GM12878 (cell line): ENCODE measurements around the gene LMF1. TPM values are rescaled to one million over a fixed set of nuclear protein-coding genes. Genes with fewer than 3 reads are reported as not detected.

Experiments used
- ATAC-seq: fragments of 200-7000 bp; cut with Tn5 transposase; 3 replicates; pipeline ENCODE4 v1.9.1; 2020; ENCODE audit warnings: mild to moderate bottlenecking, moderate library complexity
- BruUV-seq: library from RNA; stranded (reverse); fragments of 400-500 nt; replicated peaks from 2 replicates; lab custom pipeline; 2021; lab: Mats Ljungman, UMichigan
- CTCF ChIA-PET: fragments of 300-600 bp; sonication (Branson Sonifier 250); formaldehyde crosslinking; extraction: SDS; loops from one replicate; lab custom pipeline; 2021; ENCODE audit warnings: inconsistent platforms; lab: Yijun Ruan, JAX
- POLR2A ChIA-PET: fragments of 350-600 bp; formaldehyde crosslinking; extraction: SDS; loops from one replicate; lab custom pipeline; 2021; ENCODE audit warnings: inconsistent platforms; lab: Charles Lee
- RAD21 ChIA-PET: fragments of 300-600 bp; sonication (Branson Sonifier 250); formaldehyde crosslinking; loops from one replicate; lab custom pipeline; 2023; ENCODE audit warnings: antibody characterized with exemption; ENCODE audit not compliant: unreplicated experiment; lab: Charles Lee
- SMC1A ChIA-PET: fragments of 300-600 bp; sonication (Branson Sonifier 250); formaldehyde crosslinking; loops from one replicate; lab custom pipeline; 2023; ENCODE audit not compliant: unreplicated experiment, uncharacterized antibody; lab: Charles Lee
- DNase-seq: peaks from one replicate; pipeline ENCODE4 v3.0.0-alpha.2; 2011; ENCODE audit warnings: low read depth, low spot score
- FAIRE-seq: peaks from 3 replicates; lab custom pipeline; 2011; peaks lifted over from hg19 to GRCh38; lab: Jason Lieb, UNC
- H2AFZ ChIP-seq: 2 replicates; pipeline ENCODE4 v1.6.0; 2011; ENCODE audit warnings: low read depth, low read length, control low read depth; ENCODE audit not compliant: control insufficient read depth
- H3K27ac ChIP-seq: 2 replicates; pipeline ENCODE4 v1.5.1; 2011; ENCODE audit warnings: control low read depth; ENCODE audit not compliant: control insufficient read depth, insufficient read depth
- H3K27me3 ChIP-seq, 2 experiments: replicated peaks in 1 of 2; 2 replicates each; pipeline versions ENCODE4 v1.6.0 to v1.6.1; 2011; ENCODE audit warnings: low read length in 1 of 2; ENCODE audit not compliant: control insufficient read depth in 2 of 2, insufficient read depth in 2 of 2
- H3K36me3 ChIP-seq, 2 experiments: 2 replicates each; pipeline ENCODE4 v1.5.1; 2011; ENCODE audit warnings: low read length in 1 of 2; ENCODE audit not compliant: control insufficient read depth in 2 of 2, insufficient read depth in 2 of 2
- H3K4me1 ChIP-seq: 2 replicates; pipeline ENCODE4 v1.6.1; 2011; ENCODE audit warnings: mild to moderate bottlenecking, low read length, moderate library complexity, mixed read lengths; ENCODE audit not compliant: control insufficient read depth, insufficient read depth
- H3K4me2 ChIP-seq: 2 replicates; pipeline ENCODE4 v1.6.0; 2011; ENCODE audit warnings: control low read depth; ENCODE audit not compliant: control insufficient read depth, insufficient read depth
- H3K4me3 ChIP-seq: fragments of 200-600 bp; sonication (generic); 2 replicates; pipeline ENCODE4 v1.5.1; 2016
- H3K79me2 ChIP-seq: 2 replicates; pipeline ENCODE4 v1.6.0; 2011; ENCODE audit warnings: low read length; ENCODE audit not compliant: control insufficient read depth, insufficient read depth
- H3K9ac ChIP-seq: 2 replicates; pipeline ENCODE4 v1.8.0; 2011; ENCODE audit warnings: low read length, control low read depth, mixed read lengths; ENCODE audit not compliant: control insufficient read depth, insufficient read depth
- H3K9me3 ChIP-seq: replicated peaks from 3 replicates; pipeline ENCODE4 v1.5.1; 2011; ENCODE audit warnings: mild to moderate bottlenecking, low read length; ENCODE audit not compliant: control insufficient read depth, insufficient read depth
- H4K20me1 ChIP-seq: 2 replicates; pipeline ENCODE4 v1.6.0; 2011; ENCODE audit not compliant: control insufficient read depth, insufficient read depth
- CBX3 ChIP-seq: fragments of 200-600 bp; sonication (generic); IDR thresholded peaks from 2 replicates; pipeline ENCODE4 v1.6.1; 2016; ENCODE audit warnings: low read depth, borderline replicate concordance
- EZH2 ChIP-seq: IDR thresholded peaks from 2 replicates; pipeline ENCODE4 v1.6.1; 2012; ENCODE audit warnings: low read depth, mild to moderate bottlenecking, control low read depth, inconsistent platforms, low read length, borderline replicate concordance; ENCODE audit not compliant: control insufficient read depth
- IKZF1 ChIP-seq: fragments of 450-650 bp; conservative IDR thresholded peaks from 2 replicates; pipeline ENCODE4 v1.6.1; 2017; ENCODE audit warnings: antibody characterized with exemption, mild to moderate bottlenecking
- NRF1 ChIP-seq: conservative IDR thresholded peaks from 2 replicates; pipeline ENCODE4 v1.6.1; 2011; ENCODE audit warnings: mild to moderate bottlenecking, low read depth, low read length, improper control_type of control experiment
- SREBF2 ChIP-seq: IDR thresholded peaks from 2 replicates; pipeline ENCODE4 v1.6.1; 2012; ENCODE audit warnings: mild to moderate bottlenecking, low read length
- WGBS: methylation state at CpG from one replicate; pipeline ENCODE4 v1.1.6; 2016; ENCODE audit warnings: low lambda C conversion rate; ENCODE audit not compliant: insufficient replicate concordance, insufficient coverage; ENCODE audit errors: missing lambda C conversion rate; 5-methylcytosine and 5-hydroxymethylcytosine counted together
- in situ Hi-C: fragments of 300-500 bp; cut with MboI; formaldehyde crosslinking; loops from 9 replicates; pipeline ENCODE4 v1.14.3; 2018; ENCODE audit warnings: mixed read lengths
- intact Hi-C: fragments of 100-400 bp; cut with micrococcal nuclease; formaldehyde crosslinking; loops from one replicate; pipeline ENCODE4 v1.14.2; 2022; ENCODE audit not compliant: unreplicated experiment
- polyA plus RNA-seq, 11 experiments: library from polyadenylated mRNA; depleted of rRNA in 4 of 11; unstranded in 6 of 11; stranded (reverse) in 5 of 11; fragments of >200 nt; fragmentation: Nextera tagmentation in 4 of 11; fragmentation: Illumina TruSeq in 1 of 11; extraction: Ambion mirVana in 4 of 11; extraction: Trizol in 1 of 11; gene quantifications; 1 replicate in 1 of 11; 2 replicates in 10 of 11; pipeline versions ENCODE4 v1.2.1 to v1.2.3, GENCODE V29; 2011 to 2016; ENCODE audit warnings: inconsistent platforms in 2 of 11, missing spikeins in 2 of 11, low read depth in 1 of 11
- total RNA-seq, 4 experiments: library from RNA; depleted of rRNA in 3 of 4; stranded (reverse); fragments of >200 nt in 3 of 4; fragmentation: Illumina TruSeq in 1 of 4; extraction: Trizol in 1 of 4; gene quantifications; 2 replicates each; pipeline versions ENCODE4 v1.2.1 to v1.2.3, GENCODE V29; 2013 to 2021
- TF ChIP-seq, protein P1 (sequence below): fragments of 450-650 bp; IDR thresholded peaks from 2 replicates; pipeline ENCODE4 v1.6.1; 2016; ENCODE audit warnings: mild to moderate bottlenecking, moderate library complexity, borderline replicate concordance
- TF ChIP-seq, protein P2 (sequence below): fragments of 450-650 bp; IDR thresholded peaks from 2 replicates; pipeline ENCODE4 v1.6.1; 2017; ENCODE audit warnings: mild to moderate bottlenecking, low read depth, inconsistent platforms; ENCODE audit not compliant: poor library complexity, severe bottlenecking
- TF ChIP-seq, protein P3 (sequence below): IDR thresholded peaks from 2 replicates; pipeline ENCODE4 v1.6.1; 2011; ENCODE audit warnings: low read depth, low read length, improper control_type of control experiment, borderline replicate concordance
- TF ChIP-seq, protein P4 (sequence below): fragments of 150-350 bp; IDR thresholded peaks from 2 replicates; pipeline ENCODE4 v1.6.1; 2014; ENCODE audit warnings: mild to moderate bottlenecking, low read depth, low read length

LMF1 gene
- total and polyA plus RNA-seq, 10 of the 15 experiments (the other 5 are each of a cell fraction or from before 2014, with no cell fraction given) = 0.18 to 3.2 (median 1.4) TPM; not detected in 1

DNA sequence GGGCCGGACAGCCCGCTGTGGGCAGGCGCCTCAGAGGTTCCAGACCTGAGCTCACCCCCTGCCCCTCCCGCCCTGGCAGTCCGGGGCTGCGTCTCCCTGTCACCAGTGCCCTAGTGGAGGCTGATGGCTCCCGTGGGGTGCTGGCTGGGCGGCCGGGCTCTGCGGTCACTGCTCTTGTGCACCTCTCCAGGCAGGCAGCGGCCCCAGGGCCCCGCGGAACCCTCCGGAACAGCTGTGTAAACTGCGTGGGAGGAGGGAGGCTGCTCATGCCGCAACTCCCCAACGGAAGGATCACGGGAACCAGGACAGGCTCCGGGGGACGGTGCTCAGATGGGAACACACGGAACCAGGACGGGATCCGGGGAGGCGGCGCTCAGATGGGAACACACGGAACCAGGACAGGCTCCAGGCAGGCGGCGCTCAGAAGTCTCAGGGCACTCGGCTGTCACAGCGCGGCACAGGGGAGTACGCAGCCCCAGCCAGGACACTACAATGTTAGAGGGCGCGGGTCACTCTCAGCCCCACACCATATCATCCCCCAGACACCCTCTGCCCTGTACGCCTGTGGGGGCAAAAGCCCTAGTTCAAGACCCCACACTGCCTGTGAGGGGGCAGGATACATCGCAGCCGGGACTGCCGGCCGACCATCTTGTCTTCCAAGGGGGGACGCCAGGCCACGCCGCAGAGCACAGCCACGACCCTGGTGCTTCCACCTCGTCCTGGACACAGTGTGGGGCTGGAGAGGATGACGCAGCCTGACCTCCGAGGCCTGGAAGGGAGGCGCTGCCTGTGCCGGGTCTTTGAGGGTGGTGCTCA lies 96.2 kb downstream of the LMF1 start (continued):
- TF ChIP-seq, protein P1, sequence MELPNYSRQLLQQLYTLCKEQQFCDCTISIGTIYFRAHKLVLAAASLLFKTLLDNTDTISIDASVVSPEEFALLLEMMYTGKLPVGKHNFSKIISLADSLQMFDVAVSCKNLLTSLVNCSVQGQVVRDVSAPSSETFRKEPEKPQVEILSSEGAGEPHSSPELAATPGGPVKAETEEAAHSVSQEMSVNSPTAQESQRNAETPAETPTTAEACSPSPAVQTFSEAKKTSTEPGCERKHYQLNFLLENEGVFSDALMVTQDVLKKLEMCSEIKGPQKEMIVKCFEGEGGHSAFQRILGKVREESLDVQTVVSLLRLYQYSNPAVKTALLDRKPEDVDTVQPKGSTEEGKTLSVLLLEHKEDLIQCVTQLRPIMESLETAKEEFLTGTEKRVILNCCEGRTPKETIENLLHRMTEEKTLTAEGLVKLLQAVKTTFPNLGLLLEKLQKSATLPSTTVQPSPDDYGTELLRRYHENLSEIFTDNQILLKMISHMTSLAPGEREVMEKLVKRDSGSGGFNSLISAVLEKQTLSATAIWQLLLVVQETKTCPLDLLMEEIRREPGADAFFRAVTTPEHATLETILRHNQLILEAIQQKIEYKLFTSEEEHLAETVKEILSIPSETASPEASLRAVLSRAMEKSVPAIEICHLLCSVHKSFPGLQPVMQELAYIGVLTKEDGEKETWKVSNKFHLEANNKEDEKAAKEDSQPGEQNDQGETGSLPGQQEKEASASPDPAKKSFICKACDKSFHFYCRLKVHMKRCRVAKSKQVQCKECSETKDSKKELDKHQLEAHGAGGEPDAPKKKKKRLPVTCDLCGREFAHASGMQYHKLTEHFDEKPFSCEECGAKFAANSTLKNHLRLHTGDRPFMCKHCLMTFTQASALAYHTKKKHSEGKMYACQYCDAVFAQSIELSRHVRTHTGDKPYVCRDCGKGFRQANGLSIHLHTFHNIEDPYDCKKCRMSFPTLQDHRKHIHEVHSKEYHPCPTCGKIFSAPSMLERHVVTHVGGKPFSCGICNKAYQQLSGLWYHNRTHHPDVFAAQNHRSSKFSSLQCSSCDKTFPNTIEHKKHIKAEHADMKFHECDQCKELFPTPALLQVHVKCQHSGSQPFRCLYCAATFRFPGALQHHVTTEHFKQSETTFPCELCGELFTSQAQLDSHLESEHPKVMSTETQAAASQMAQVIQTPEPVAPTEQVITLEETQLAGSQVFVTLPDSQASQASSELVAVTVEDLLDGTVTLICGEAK = no peak
- TF ChIP-seq, protein P2, sequence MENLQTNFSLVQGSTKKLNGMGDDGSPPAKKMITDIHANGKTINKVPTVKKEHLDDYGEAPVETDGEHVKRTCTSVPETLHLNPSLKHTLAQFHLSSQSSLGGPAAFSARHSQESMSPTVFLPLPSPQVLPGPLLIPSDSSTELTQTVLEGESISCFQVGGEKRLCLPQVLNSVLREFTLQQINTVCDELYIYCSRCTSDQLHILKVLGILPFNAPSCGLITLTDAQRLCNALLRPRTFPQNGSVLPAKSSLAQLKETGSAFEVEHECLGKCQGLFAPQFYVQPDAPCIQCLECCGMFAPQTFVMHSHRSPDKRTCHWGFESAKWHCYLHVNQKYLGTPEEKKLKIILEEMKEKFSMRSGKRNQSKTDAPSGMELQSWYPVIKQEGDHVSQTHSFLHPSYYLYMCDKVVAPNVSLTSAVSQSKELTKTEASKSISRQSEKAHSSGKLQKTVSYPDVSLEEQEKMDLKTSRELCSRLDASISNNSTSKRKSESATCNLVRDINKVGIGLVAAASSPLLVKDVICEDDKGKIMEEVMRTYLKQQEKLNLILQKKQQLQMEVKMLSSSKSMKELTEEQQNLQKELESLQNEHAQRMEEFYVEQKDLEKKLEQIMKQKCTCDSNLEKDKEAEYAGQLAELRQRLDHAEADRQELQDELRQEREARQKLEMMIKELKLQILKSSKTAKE = no peak
- TF ChIP-seq IKZF1 = no peak
- TF ChIP-seq, all 136 proteins: peak for 0

DNA sequence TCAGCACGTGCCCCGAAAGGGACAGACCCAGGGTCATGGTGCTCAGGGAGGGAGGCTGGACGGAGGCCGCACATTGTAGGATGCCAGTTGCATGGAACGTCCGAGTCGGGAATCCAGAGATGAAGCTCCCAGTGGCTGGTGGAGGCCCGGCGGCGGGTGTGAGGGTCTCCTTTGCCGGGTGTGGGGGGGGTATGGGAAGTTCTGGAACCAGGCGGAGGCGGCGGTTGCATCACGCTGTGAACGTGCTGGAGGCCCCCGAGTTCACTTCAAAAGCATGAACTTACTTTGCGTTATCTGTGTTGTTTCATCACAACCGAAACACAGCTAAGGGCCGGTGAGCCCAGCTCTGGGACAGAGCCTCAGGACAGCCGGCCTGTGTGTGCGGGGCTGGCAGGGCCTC lies 96.9 kb downstream of the LMF1 start:
- CTCF ChIA-PET = no interaction called here
- FAIRE-seq = no peak
- H3K36me3 ChIP-seq = no peaks in the 10 kb centered on the region
- H3K9me3 ChIP-seq = no peaks in the 10 kb centered on the region; the same call in 2 of the 3 replicates
- BruUV-seq = no TSS peak
- WGBS = 81% methylated on average over 22 of the region's 22 CpGs
- RAD21 ChIA-PET = no interaction called here
- peaks cover 4% of the 10 kb centered on the region; the same call in 1 of the 2 replicates for H3K4me1 ChIP-seq
- H4K20me1 ChIP-seq = no peaks in the 10 kb centered on the region
- H2AFZ ChIP-seq = no peak overlapping the region
- no peak for ATAC-seq
- POLR2A ChIA-PET = no interaction called here
- no peaks in the 10 kb centered on the region for H3K79me2 ChIP-seq
- H3K9ac ChIP-seq = no peak overlapping the region
- no peak overlapping the region for H3K4me3 ChIP-seq
- SMC1A ChIA-PET = no interaction called here
- in situ Hi-C loops (no loop called here), intact Hi-C loops (no loop called here)
- no peaks in the 10 kb centered on the region for H3K27me3 ChIP-seq
- H3K27ac ChIP-seq = no peak overlapping the region
- DNase-seq = no peak
- no peak overlapping the region for H3K4me2 ChIP-seq
- no peak for TF ChIP-seq EZH2
- TF ChIP-seq, protein P3, sequence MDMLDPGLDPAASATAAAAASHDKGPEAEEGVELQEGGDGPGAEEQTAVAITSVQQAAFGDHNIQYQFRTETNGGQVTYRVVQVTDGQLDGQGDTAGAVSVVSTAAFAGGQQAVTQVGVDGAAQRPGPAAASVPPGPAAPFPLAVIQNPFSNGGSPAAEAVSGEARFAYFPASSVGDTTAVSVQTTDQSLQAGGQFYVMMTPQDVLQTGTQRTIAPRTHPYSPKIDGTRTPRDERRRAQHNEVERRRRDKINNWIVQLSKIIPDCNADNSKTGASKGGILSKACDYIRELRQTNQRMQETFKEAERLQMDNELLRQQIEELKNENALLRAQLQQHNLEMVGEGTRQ = no peak
- TF ChIP-seq, protein P4, sequence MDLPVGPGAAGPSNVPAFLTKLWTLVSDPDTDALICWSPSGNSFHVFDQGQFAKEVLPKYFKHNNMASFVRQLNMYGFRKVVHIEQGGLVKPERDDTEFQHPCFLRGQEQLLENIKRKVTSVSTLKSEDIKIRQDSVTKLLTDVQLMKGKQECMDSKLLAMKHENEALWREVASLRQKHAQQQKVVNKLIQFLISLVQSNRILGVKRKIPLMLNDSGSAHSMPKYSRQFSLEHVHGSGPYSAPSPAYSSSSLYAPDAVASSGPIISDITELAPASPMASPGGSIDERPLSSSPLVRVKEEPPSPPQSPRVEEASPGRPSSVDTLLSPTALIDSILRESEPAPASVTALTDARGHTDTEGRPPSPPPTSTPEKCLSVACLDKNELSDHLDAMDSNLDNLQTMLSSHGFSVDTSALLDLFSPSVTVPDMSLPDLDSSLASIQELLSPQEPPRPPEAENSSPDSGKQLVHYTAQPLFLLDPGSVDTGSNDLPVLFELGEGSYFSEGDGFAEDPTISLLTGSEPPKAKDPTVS = no peak
- TF ChIP-seq SREBF2 = no peak
- no peak for TF ChIP-seq CBX3
- no peak for TF ChIP-seq NRF1
